Measurements from ENCODE around the gene MYO9B. TPM values are rescaled to one million over a fixed set of nuclear protein-coding genes. Genes with fewer than 3 reads are reported as not detected.

Gene MYO9B
- total and polyA plus RNA-seq, 2 donors (not counting 1 experiment from before 2014, with no cell fraction given) = 32.5 to 52.5 TPM

GRCh38 chr19:17148130-17148529 is 72.6 kb downstream of the MYO9B start:
- Histone ChIP-seq H2AFZ (ENCODE audit: low read length) (no peak overlapping the region), H3K27me3 (ENCODE audit: control insufficient read depth, insufficient read depth, low read length) (no peaks in the 10 kb centered on the region), H3K36me3 (ENCODE audit: control insufficient read depth, insufficient read depth, low read length) (peaks cover 7% of the 10 kb centered on the region), H3K79me2 (ENCODE audit: control insufficient read depth, insufficient read depth, low read length) (peaks cover 10% of the 10 kb centered on the region), H3K9ac (ENCODE audit: insufficient read depth, low read length) (no peak overlapping the region), H3K4me2 (ENCODE audit: extremely low read depth, insufficient read depth, low read length) (no peak overlapping the region), H4K20me1 (ENCODE audit: control insufficient read depth, extremely low read depth, insufficient read depth, low read length) (no peaks in the 10 kb centered on the region), H3K9me3 (ENCODE audit: control insufficient read depth, insufficient read depth, low read depth, low read length) (no peaks in the 10 kb centered on the region), H3K27ac (ENCODE audit: insufficient read depth, low read length) (no peak overlapping the region), H3K4me1 (ENCODE audit: control insufficient read depth, extremely low read depth, insufficient read depth, low read length) (no peaks in the 10 kb centered on the region), H3K4me3 (replicated peaks in 1 of 4; ENCODE audit: control extremely low read depth in 1 of 4, insufficient read depth in 1 of 4, low read depth in 3 of 4, low read length in 4 of 4) (no peak overlapping the region)
- DNase-seq (ENCODE audit: low read depth in 2 of 2) = no peak
- no peak for TF ChIP-seq EZH2 (IDR thresholded peaks at IDR 0.05; ENCODE audit: low read length, missing control alignments)
- TF ChIP-seq CTCF (conservative IDR thresholded peaks at IDR 0.05 in 1 of 2, IDR thresholded peaks at IDR 0.05 in 1 of 2; ENCODE audit: low read depth in 1 of 2, low read length in 2 of 2) = no peak

GRCh38 chr19:17149393-17150135 is 74.0 kb downstream of the MYO9B start:
- Histone ChIP-seq H4K20me1 (ENCODE audit: control insufficient read depth, extremely low read depth, insufficient read depth, low read length) (no peaks in the 10 kb centered on the region), H3K4me1 (ENCODE audit: control insufficient read depth, extremely low read depth, insufficient read depth, low read length) (no peaks in the 10 kb centered on the region), H3K9me3 (ENCODE audit: control insufficient read depth, insufficient read depth, low read depth, low read length) (no peaks in the 10 kb centered on the region), H3K9ac (ENCODE audit: insufficient read depth, low read length) (no peak overlapping the region), H3K4me2 (ENCODE audit: extremely low read depth, insufficient read depth, low read length) (no peak overlapping the region), H3K36me3 (ENCODE audit: control insufficient read depth, insufficient read depth, low read length) (peaks cover 10% of the 10 kb centered on the region), H3K27me3 (ENCODE audit: control insufficient read depth, insufficient read depth, low read length) (no peaks in the 10 kb centered on the region), H3K4me3 (replicated peaks in 1 of 4; ENCODE audit: control extremely low read depth in 1 of 4, insufficient read depth in 1 of 4, low read depth in 3 of 4, low read length in 4 of 4) (no peak overlapping the region), H3K27ac (ENCODE audit: insufficient read depth, low read length) (no peak overlapping the region), H3K79me2 (ENCODE audit: control insufficient read depth, insufficient read depth, low read length) (peaks cover 8% of the 10 kb centered on the region), H2AFZ (ENCODE audit: low read length) (no peak overlapping the region)
- no peak for TF ChIP-seq EZH2 (IDR thresholded peaks at IDR 0.05; ENCODE audit: low read length, missing control alignments)
- no peak for TF ChIP-seq CTCF (conservative IDR thresholded peaks at IDR 0.05 in 1 of 2, IDR thresholded peaks at IDR 0.05 in 1 of 2; ENCODE audit: low read depth in 1 of 2, low read length in 2 of 2)
- no peak for DNase-seq (ENCODE audit: low read depth in 2 of 2)

GRCh38 chr19:17153996-17154395 is 78.4 kb downstream of the MYO9B start:
- Histone ChIP-seq H3K27me3 (ENCODE audit: control insufficient read depth, insufficient read depth, low read length) (no peaks in the 10 kb centered on the region), H3K79me2 (ENCODE audit: control insufficient read depth, insufficient read depth, low read length) (no peaks in the 10 kb centered on the region), H3K27ac (ENCODE audit: insufficient read depth, low read length) (no peak overlapping the region), H2AFZ (ENCODE audit: low read length) (no peak overlapping the region), H3K4me2 (ENCODE audit: extremely low read depth, insufficient read depth, low read length) (no peak overlapping the region), H3K36me3 (ENCODE audit: control insufficient read depth, insufficient read depth, low read length) (peaks cover 12% of the 10 kb centered on the region), H3K4me3 (replicated peaks in 1 of 4; ENCODE audit: control extremely low read depth in 1 of 4, insufficient read depth in 1 of 4, low read depth in 3 of 4, low read length in 4 of 4) (no peak overlapping the region), H3K9ac (ENCODE audit: insufficient read depth, low read length) (no peak overlapping the region), H4K20me1 (ENCODE audit: control insufficient read depth, extremely low read depth, insufficient read depth, low read length) (no peaks in the 10 kb centered on the region), H3K4me1 (ENCODE audit: control insufficient read depth, extremely low read depth, insufficient read depth, low read length) (no peaks in the 10 kb centered on the region), H3K9me3 (ENCODE audit: control insufficient read depth, insufficient read depth, low read depth, low read length) (no peaks in the 10 kb centered on the region)
- no peak for TF ChIP-seq CTCF (conservative IDR thresholded peaks at IDR 0.05 in 1 of 2, IDR thresholded peaks at IDR 0.05 in 1 of 2; ENCODE audit: low read depth in 1 of 2, low read length in 2 of 2)
- TF ChIP-seq EZH2 (IDR thresholded peaks at IDR 0.05; ENCODE audit: low read length, missing control alignments) = no peak
- DNase-seq (ENCODE audit: low read depth in 2 of 2) = no peak
